Activated T-helper 9 cell treated with anti-CD3 and anti-CD28 coated beads, Interleukin-2, amount 50 U/mL, for 16 hours (primary cell): ENCODE measurements around the gene RNU6-9.
"Not testable (repeated sequence)": the region's sequence is repeated elsewhere in the genome, so short reads cannot be mapped to it uniquely, and the experiment has no call there.

Experiments
- DNase-seq: peaks from one replicate; pipeline ENCODE4 v3.0.0-alpha.2; 2020; ENCODE audit warnings: low read depth

Gene RNU6-9

DNA sequence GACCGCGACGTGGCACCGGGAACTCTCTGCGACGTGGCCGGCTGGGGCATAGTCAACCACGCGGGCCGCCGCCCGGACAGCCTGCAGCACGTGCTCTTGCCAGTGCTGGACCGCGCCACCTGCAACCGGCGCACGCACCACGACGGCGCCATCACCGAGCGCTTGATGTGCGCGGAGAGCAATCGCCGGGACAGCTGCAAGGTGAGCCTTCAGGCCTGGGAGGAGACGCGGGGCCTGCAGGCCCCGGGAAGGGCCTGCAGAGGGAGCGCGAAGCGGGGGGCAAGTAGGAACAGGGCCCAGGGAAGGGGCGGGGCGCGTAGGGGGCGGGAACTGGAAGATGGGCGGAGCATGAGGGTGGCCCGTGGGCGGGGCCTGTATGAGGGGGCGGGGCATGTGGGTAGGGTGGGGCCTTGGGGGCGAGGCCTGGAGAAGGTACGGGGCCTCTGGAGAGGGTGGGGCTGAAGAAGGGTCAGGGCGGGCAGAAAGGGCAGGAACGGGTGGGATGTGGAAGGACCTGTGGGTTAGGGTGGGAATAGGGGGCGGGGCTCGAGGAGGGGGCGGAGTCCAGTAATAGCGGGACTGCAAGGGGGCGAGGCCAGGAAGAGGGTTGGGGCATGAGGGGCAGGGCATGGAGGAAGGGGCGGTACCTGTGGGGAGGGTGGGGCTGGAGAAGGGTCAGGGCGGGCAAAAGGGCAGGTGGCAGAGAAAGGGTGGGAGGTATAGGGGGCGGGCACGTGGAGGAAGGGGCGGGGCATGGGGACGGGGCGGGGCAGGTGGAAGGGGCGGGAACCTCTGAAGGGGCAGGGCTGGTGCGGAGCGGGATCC, 31.3 kb upstream of the RNU6-9 start:
- DNase-seq, result peak; percentile 58

DNA sequence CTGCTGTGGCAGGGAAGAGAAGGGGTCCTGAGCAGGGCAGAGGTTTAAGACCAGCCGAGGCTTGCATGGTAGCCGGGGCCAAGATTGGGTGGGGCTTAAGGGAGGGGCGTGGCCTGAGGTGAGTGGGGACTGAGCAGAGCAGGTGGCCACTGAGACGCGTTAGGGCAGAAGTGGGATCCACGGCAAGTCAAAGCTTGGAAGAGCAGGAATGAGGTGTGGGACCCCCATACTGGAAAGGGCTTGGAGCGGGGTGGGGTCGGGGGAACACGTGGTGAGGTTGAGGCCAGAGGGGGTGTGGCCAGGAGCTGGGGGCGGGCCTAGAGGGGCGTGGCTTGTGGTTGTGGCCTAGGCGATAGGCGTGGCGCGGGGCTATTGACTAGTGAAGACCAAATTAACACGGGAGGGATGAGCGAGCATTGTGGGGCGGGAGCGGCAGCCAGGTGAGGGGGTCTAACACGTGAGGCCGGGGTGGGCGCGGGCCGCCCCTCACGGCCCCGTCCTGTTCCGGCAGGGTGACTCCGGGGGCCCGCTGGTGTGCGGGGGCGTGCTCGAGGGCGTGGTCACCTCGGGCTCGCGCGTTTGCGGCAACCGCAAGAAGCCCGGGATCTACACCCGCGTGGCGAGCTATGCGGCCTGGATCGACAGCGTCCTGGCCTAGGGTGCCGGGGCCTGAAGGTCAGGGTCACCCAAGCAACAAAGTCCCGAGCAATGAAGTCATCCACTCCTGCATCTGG, 30.5 kb upstream of the RNU6-9 start:
- peak; percentile 68 for DNase-seq

DNA sequence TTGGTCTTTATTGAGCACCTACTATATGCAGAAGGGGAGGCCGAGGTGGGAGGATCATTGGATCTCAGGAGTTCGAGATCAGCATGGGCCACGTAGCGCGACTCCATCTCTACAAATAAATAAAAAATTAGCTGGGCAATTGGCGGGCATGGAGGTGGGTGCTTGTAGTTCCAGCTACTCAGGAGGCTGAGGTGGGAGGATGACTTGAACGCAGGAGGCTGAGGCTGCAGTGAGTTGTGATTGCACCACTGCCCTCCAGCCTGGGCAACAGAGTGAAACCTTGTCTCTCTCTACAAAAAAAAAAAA, 30.0 kb upstream of the RNU6-9 start:
- DNase-seq, result no peak

DNA sequence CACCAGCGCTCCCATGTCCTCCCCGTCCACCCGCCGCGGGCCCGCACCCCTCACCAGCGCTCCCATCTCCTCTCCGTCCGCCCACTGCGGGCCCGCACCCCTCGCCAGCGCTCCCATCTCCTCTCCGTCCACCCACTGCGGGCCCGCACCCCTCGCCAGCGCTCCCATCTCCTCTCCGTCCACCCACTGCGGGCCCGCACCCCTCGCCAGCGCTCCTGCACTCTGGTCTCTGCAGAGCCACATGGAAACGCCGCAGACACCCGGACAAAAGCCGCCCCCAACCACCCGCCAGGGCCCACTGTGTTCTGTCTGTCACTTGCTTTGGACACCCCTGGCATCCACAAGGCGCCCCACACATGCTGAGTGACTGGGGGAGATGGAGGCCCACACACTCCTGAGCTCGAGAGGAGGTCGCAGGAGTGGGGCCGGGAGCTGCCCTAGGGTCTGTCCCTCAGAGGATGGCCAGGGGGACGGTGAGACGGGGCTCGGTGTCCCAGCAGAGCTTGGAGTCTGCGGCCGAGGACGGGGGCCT, 26.4 kb upstream of the RNU6-9 start:
- no peak for DNase-seq

- no peak for DNase-seq
These were observed 25.9 kb upstream of the RNU6-9 start for GRCh38 chr19:867301-867793.

- no peak for DNase-seq
These were observed 25.3 kb upstream of the RNU6-9 start for GRCh38 chr19:867855-868457.

DNA sequence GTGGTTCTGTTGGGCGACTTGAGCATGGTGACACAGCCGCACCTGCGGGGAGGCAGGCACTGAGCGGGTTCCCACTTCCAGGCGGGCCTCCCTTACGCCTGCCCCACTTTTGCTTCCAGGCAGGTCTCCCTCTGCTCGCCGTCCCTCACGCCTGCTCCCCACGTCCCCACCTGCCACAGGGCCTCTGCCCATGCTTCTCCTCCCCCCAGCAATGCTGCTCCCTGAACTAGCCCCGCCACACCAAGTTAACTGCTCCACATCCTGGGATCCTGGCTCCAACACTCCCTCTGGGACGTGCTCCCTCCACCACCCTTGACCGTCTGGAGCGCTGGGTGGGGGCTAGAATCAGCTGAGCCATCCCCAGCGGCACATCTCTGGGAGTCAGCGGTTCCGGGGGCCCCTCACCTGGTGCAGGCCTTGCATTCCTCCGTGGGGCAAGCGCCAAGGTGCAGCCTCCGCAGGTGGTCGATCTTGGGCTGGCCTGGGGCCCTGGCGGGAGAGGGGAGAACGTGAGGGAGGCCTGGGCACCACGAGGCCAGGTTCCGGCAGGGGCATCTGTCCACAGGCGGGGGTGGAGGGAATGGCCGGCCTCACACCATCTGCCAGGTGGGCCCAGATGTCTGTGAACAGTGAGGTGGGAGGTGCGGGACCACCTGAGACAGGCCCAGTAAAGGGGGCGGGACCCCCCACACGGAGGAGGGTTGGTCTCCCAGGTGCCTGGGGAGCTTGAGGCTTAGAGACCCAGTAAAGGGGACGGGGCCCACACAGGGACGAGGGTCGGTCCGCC, 24.6 kb upstream of the RNU6-9 start:
- DNase-seq, result no peak

GRCh38 chr19:869245-870177, 23.8 kb upstream of the RNU6-9 start:
- no peak for DNase-seq

DNA sequence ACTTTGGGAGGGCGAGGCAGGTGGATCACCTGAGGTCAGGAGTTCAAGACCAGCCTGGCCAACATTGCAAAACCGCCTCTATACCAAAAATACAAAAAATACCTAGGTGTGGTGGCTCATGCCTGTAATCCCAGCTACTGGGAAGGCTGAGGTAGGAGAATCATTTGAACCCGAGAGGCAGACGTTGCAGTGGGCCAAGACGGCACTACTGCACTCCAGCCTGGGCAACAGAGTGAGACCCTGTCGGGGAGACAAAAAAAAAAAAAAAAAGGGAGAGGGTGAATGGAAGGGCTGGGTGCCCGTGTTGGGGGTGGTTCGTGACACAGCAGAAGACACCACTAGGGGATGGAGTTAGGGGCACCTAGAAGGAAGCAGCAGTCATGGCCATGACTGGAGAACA, 23.0 kb upstream of the RNU6-9 start:
- DNase-seq, result no peak

- DNase-seq, result no peak
These were observed 22.3 kb upstream of the RNU6-9 start for GRCh38 chr19:870963-871401.

- no peak for DNase-seq
These were observed 21.6 kb upstream of the RNU6-9 start for GRCh38 chr19:871446-872265.

DNA sequence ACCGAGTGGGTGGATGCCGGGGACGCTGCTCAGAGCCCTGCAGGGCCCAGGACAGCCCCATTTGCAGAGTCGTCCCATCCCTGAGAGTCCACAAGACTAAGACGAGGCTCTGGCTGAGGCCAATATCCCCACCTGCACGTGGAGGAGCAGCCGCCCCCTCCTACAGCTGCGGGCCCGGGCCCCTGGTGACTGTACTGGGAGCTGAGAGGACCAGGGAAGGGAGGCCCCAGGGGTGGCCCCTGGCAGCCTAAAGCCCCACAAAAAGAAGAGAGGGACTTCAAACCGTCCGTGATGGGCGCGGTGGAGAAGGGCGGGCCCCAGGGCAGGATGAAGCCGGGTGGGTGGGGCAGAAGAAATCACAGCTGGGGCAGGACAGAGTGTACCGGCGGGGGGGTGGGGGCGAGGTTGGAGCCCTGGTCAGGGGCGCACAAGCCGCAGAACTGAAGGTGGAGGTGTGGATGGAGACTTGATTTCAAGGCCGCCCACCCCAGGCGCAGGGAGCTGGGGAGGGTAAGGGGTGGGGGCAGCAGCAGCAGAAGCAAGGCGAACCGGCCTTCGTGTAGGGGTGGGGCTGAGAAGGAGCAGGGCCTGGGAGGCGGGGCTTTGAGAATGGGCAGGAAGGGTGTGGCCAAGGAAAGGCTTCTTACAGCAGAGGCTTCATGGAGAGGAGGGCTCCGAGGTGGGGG, 20.9 kb upstream of the RNU6-9 start:
- DNase-seq, result peak; percentile 57

DNA sequence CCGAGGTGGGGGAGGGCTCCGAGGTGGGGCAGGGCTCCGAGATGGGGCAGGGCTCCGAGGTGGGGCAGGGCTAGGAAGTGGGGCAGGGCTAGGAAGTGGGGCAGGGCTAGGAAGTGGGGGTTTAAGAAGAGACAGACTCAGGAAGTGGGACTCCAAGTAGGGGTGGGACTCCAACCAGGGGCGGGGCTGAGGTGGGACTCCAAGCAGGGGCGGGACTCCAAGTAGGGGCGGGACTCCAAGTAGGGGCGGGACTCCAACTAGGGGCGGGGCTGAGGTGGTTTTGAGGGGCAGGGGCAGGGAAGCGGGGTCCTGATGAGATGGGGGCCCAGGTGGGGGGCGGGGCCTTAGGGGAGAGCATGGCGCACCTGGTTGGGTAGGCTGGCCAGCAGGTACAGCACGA, 20.2 kb upstream of the RNU6-9 start:
- peak; percentile 49 for DNase-seq

DNA sequence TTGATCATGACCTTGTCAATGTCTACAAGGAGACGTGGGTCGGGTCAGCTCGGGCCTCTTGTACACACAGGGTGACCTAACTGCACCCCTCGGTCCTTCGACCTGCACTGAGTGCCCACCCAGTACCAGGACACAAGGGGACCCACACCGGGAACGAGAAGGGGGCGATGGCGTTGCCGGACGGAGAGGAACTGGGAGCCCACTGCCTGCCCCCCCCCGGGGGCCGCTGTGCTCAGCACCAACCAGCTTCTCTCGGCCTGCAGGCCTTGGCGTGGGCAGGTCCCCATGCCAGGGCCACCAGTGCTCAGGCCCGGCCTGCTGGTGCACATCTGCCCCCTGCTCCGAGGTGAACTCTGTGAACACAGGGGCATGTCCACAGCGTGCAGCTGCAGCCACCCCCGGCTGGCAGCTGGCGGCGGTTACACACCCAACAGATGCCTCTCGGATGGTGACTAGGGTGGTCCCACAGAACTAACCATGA, 19.7 kb upstream of the RNU6-9 start:
- no peak for DNase-seq

- DNase-seq, result no peak
These were observed 17.9 kb upstream of the RNU6-9 start for GRCh38 chr19:875265-875879.

- DNase-seq, result no peak
These were observed 17.2 kb upstream of the RNU6-9 start for GRCh38 chr19:876089-876488.

DNA sequence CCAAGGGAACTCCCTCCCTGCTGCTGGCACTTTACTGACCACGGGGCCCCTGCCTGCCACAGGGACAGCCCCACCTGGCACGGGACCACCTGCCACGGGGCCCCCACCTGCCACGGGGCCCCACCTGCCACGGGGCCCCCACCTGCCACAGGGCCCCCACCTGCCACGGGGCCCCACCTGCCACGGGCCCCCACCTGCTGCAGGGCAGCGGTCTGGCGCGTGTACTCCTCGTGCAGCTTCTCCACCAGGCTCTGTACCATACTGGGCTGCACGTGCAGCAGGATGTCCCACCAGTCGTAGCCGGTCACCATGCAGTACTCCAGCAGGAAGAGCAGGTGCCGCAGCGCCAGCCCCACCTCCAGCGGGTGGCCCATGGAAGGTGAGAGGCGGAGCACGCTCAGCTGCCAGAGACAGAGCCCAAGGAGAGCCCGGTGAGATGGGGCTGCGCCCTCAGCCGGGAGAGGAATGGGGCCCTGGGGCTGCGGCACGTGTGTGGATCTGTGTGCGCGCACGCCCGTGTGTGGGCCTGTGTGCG, 16.4 kb upstream of the RNU6-9 start:
- no peak for DNase-seq

- DNase-seq, result not testable (repeated sequence)
These were observed 15.2 kb upstream of the RNU6-9 start for GRCh38 chr19:877992-878660.
